HFFc6 (cell line): ENCODE measurements around the gene PANX2. TPM values are rescaled to one million over a fixed set of nuclear protein-coding genes. Genes with fewer than 3 reads are reported as not detected.

ENCODE experiments used
- DNase-seq: peaks from one replicate; pipeline ENCODE4 v3.0.0-alpha.2; 2018
- H3K27ac Mint-ChIP-seq: 2 replicates; pipeline ENCODE4 v1.8.0; 2020; ENCODE audit warnings: mild to moderate bottlenecking, mixed read lengths
- H3K27me3 Mint-ChIP-seq: 2 replicates; pipeline ENCODE4 v1.8.0; 2021; ENCODE audit warnings: mild to moderate bottlenecking, moderate library complexity, mixed read lengths; ENCODE audit not compliant: insufficient read depth
- H3K36me3 Mint-ChIP-seq: 2 replicates; pipeline ENCODE4 v1.8.0; 2021; ENCODE audit warnings: low read depth, mixed read lengths
- H3K4me1 Mint-ChIP-seq: 2 replicates; pipeline ENCODE4 v1.8.0; 2020; ENCODE audit warnings: low read depth, mixed read lengths
- H3K4me3 Mint-ChIP-seq: 2 replicates; pipeline ENCODE4 v1.8.0; 2020; ENCODE audit warnings: mild to moderate bottlenecking, moderate library complexity, mixed read lengths
- H3K9me3 Mint-ChIP-seq: 2 replicates; pipeline ENCODE4 v1.8.0; 2020; ENCODE audit warnings: mild to moderate bottlenecking, mixed read lengths
- total RNA-seq, 6 experiments: library from RNA; stranded (reverse); fragmentation: NEBNext Ultra II Directional; extraction: Animal tissue kit (Norgen Biotek cat#: 25700); gene quantifications; 2 replicates in 1 of 6; 3 replicates in 5 of 6; pipeline ENCODE4 v1.2.3, GENCODE V29; 2021
- TF ChIP-seq, protein P1 (sequence below): fragments of 200-600 bp; sonication (generic); IDR thresholded peaks from 2 replicates; pipeline ENCODE4 v1.5.0; 2021; ENCODE audit warnings: antibody characterized with exemption, mild to moderate bottlenecking

Gene PANX2
- total RNA-seq, 6 experiments from 2014 or later: 1.2 to 2.3 (median 1.3) TPM

DNA sequence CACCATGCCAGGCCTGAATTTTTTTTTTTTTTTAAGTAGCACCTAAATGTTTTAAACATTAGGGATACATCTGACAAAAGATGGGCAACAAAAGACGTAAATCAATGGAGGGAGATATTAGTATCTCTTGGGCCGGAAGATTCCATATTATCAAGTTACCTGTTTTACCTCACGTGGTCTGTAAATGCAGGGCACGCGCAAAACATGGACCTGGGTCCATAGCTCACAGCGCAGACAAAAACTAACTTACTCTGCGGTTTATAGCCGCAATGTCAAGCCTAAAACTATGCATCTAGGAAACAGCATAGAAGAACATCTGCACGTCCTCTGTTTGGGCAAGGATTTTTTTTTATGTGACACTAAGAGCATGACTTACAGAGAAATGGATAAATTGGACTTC, 31.5 kb upstream of the PANX2 start:
- H3K4me1 Mint-ChIP-seq: no peaks in the 10 kb centered on the region
- H3K36me3 Mint-ChIP-seq: no peaks in the 10 kb centered on the region
- no peaks in the 10 kb centered on the region for H3K9me3 Mint-ChIP-seq
- no peak for DNase-seq
- TF ChIP-seq, protein P1, sequence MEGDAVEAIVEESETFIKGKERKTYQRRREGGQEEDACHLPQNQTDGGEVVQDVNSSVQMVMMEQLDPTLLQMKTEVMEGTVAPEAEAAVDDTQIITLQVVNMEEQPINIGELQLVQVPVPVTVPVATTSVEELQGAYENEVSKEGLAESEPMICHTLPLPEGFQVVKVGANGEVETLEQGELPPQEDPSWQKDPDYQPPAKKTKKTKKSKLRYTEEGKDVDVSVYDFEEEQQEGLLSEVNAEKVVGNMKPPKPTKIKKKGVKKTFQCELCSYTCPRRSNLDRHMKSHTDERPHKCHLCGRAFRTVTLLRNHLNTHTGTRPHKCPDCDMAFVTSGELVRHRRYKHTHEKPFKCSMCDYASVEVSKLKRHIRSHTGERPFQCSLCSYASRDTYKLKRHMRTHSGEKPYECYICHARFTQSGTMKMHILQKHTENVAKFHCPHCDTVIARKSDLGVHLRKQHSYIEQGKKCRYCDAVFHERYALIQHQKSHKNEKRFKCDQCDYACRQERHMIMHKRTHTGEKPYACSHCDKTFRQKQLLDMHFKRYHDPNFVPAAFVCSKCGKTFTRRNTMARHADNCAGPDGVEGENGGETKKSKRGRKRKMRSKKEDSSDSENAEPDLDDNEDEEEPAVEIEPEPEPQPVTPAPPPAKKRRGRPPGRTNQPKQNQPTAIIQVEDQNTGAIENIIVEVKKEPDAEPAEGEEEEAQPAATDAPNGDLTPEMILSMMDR: no peak
- H3K4me3 Mint-ChIP-seq: no peak overlapping the region
- H3K27ac Mint-ChIP-seq: no peak overlapping the region
- H3K27me3 Mint-ChIP-seq: peaks cover 14% of the 10 kb centered on the region

DNA sequence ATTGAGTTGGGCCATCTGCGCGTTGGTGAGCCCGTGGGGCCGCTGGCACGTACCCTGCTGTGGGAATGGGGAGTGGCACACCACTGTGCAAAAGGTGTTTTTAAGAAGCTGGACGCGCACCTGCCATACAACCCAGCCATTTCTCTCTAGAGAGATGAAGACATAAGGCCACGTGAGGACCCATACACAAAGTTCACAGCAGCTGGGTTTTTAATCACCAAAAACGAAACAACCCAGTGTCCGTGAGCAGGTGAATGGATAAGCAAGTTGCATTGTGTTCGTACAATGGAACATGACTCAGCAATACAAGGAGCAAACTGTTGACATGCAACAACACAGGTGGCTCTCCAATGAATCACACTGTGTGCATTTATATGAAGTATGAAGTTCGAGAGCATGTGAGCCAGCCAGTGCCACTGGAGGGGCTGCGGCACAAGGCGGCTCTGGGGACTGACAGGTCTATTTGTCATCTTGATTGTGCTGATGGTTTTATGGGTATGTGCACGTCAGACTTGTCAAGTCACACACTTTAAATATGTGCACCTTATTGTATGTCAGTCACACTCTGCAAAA, 30.6 kb upstream of the PANX2 start:
- H3K27me3 Mint-ChIP-seq: peaks cover 19% of the 10 kb centered on the region
- no peak for DNase-seq
- TF ChIP-seq, protein P1: no peak

DNA sequence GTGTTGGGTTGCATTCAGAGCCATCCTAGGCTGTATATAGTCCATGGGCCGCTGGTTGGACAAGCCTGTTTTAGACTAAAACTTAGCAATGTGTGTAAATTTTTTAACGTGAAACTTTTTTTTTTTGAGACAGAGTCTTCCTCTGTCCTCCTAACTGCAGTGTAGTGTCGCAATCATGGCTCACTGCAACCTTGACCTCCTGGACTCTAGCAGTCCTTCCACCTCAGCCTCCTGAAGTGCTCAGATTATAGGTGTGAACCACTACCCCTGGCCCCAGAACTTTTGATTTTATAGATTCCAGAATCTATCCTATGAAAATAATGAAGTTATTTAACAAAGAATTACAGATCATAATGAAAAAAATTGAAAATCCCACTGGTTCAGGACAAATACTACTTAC, 29.9 kb upstream of the PANX2 start:
- H3K36me3 Mint-ChIP-seq: no peaks in the 10 kb centered on the region
- no peak overlapping the region for H3K27ac Mint-ChIP-seq
- H3K4me3 Mint-ChIP-seq: no peak overlapping the region
- H3K27me3 Mint-ChIP-seq: peaks cover 19% of the 10 kb centered on the region
- TF ChIP-seq, protein P1: no peak
- no peaks in the 10 kb centered on the region for H3K4me1 Mint-ChIP-seq
- no peak for DNase-seq
- no peaks in the 10 kb centered on the region for H3K9me3 Mint-ChIP-seq

More for the DNA sequence above, 30.6 kb upstream of the PANX2 start:
- Mint-ChIP-seq H3K9me3 (no peaks in the 10 kb centered on the region), H3K4me1 (no peaks in the 10 kb centered on the region), H3K36me3 (no peaks in the 10 kb centered on the region), H3K27ac (no peak overlapping the region), H3K4me3 (no peak overlapping the region)

DNA sequence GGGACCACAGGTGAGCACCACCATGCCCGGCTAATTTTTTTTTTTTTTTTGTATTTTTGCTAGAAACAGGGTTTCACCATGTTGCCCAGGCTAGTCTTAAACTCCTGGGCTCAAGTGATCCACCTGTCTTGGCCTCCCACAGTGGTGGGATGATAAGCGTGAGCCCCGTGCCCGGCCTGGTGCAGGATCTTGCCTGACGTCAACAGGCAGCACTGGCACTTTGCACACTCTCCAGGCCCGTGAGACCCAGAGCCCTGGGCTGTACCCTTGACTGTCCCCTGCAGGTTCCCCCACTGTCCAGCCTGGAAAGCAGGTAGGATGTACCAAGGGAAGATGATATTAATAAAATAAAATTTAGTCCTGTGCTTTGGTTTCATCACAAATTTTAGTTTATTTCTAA, 29.1 kb upstream of the PANX2 start:
- Mint-ChIP-seq H3K4me3 (no peak overlapping the region), H3K27me3 (peaks cover 16% of the 10 kb centered on the region), H3K9me3 (no peaks in the 10 kb centered on the region), H3K4me1 (no peaks in the 10 kb centered on the region), H3K36me3 (no peaks in the 10 kb centered on the region), H3K27ac (no peak overlapping the region)
- TF ChIP-seq, protein P1: no peak
- DNase-seq: no peak

DNA sequence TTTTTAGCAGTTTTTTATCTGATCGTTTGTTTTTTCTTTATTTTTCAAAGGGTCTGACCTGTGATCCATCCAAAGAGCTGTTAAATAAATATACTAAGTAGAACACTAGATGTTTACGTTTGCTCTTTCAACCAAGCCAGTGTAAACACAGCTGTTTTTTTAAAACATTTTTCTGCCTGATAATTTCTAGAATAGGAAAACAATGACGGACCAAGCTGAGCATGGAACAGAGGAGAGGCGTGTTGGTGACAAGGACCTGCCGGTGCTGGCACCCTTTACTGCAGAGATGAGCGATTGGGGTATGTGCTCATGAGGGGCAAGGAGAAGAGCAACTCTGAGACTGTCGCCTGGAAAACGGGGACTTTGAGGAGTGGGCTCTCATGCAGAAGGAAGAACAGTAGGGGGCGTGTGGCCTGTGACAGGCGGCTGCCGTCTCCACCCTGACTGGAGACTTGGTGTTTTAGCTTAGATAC, 28.6 kb upstream of the PANX2 start:
- H3K4me3 Mint-ChIP-seq: no peak overlapping the region
- no peaks in the 10 kb centered on the region for H3K36me3 Mint-ChIP-seq
- peaks cover 4% of the 10 kb centered on the region for H3K4me1 Mint-ChIP-seq

More for the DNA sequence above, 28.6 kb upstream of the PANX2 start:
- Mint-ChIP-seq H3K27ac (no peak overlapping the region), H3K27me3 (peaks cover 14% of the 10 kb centered on the region), H3K9me3 (no peaks in the 10 kb centered on the region)
- DNase-seq: no peak
- TF ChIP-seq, protein P1: peak; percentile 27
